GM10266 (cell line): ENCODE data around the gene AOPEP.

Experiments
- DNase-seq: peaks from one replicate; pipeline ENCODE4 v3.0.0; 2012; ENCODE audit errors: extremely low spot score
- TF ChIP-seq, protein P1 (sequence below): IDR thresholded peaks from 2 replicates; pipeline ENCODE4 v1.5.1; 2012; ENCODE audit warnings: mild to moderate bottlenecking, low read depth; ENCODE audit not compliant: control insufficient read depth, insufficient read depth; ENCODE audit errors: missing control alignments

The AOPEP gene

GRCh38 chr9:94807556-94807955 is 81.1 kb downstream of the AOPEP start:
- DNase-seq = no peak
- TF ChIP-seq, protein P1, sequence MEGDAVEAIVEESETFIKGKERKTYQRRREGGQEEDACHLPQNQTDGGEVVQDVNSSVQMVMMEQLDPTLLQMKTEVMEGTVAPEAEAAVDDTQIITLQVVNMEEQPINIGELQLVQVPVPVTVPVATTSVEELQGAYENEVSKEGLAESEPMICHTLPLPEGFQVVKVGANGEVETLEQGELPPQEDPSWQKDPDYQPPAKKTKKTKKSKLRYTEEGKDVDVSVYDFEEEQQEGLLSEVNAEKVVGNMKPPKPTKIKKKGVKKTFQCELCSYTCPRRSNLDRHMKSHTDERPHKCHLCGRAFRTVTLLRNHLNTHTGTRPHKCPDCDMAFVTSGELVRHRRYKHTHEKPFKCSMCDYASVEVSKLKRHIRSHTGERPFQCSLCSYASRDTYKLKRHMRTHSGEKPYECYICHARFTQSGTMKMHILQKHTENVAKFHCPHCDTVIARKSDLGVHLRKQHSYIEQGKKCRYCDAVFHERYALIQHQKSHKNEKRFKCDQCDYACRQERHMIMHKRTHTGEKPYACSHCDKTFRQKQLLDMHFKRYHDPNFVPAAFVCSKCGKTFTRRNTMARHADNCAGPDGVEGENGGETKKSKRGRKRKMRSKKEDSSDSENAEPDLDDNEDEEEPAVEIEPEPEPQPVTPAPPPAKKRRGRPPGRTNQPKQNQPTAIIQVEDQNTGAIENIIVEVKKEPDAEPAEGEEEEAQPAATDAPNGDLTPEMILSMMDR = no peak

DNA sequence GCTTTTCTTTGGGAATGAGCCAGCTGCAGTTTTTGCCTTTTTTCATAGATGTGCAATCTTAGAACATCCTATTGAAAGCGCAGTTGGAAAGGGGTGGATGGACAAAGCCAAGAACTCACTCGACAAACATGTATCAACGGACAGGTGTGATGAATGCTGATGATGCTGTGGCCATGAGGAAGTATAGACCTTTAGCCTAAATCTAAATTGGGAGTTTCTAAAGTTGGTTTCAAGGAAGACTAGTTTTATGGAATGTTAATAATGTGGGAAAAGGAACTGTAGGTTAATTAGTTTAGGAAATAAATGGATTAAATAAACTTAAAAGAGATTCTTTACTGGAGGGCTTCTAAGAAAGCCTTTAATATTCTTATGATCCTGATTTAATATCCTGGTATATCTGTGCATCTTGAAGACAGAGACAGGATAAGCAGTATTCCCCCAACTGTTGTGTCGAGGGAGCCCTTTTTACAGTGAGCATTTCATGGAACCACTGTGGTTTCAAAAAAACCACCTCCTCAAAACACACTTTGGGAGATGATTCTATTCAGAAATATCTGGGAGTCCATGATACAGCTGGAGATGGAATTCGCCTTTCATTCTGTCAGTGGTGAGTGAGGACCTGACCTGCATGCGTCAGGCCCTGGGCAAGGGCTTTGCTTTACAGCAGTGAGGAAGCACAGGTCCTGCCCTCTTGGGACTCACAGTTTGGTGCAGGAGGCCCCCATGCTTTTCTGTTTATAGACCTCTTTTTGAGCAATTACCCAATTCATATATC is 82.6 kb downstream of the AOPEP start:
- DNase-seq = no peak
- TF ChIP-seq, protein P1 = no peak

- TF ChIP-seq, protein P1 = no peak
- no peak for DNase-seq
Measured at GRCh38 chr9:94809778-94810177, 83.3 kb downstream of the AOPEP start.

- TF ChIP-seq, protein P1 = no peak
- DNase-seq = no peak
Measured at GRCh38 chr9:94811074-94811473, 84.6 kb downstream of the AOPEP start.

- no peak for DNase-seq
- TF ChIP-seq, protein P1 = no peak
Measured at GRCh38 chr9:94812343-94812742, 85.8 kb downstream of the AOPEP start.

DNA sequence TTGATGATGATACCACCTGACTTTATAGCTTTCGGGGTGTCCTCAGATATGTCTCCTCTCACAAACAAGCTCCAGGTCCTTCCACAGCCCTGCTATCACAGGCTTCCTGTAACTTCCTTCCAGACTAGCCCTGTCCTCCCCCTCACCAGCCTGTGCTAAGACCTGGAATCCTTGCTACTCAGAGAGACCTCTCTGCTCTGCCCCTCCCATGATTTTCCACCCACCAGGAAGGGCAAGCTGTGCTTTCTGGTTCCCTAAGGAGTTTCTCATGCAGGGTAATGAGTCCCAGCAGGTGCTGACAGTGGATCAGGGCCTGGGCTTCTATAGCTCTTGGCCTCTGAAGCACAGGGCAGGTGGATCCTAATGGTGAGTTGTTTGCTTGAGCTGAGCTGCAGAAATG is 86.9 kb downstream of the AOPEP start:
- TF ChIP-seq, protein P1 = no peak
- no peak for DNase-seq
